ENCODE measurements around the gene TCIRG1.

TCIRG1 gene

GRCh38 chr11:68066742-68067141 lies 27.9 kb downstream of the TCIRG1 start:
- Histone ChIP-seq H3K4me1 (ENCODE audit: control insufficient read depth in 1 of 2, insufficient read depth in 1 of 2, low read depth in 1 of 2, low read length in 1 of 2) (peaks cover 21 to 22% of the 10 kb centered on the region in 2 experiments), H3K27me3 (no peaks in the 10 kb centered on the region), H3K36me3 (peaks cover 56% of the 10 kb centered on the region), H3K4me3 (ENCODE audit: low read depth in 1 of 2, low read length in 1 of 2) (no peak overlapping the region), H3K27ac (no peak overlapping the region), H3K9me3 (no peaks in the 10 kb centered on the region)
- TF ChIP-seq CTCF (IDR thresholded peaks at IDR 0.05): no peak

- TF ChIP-seq CTCF (IDR thresholded peaks at IDR 0.05): no peak
Observed at GRCh38 chr11:68067991-68068390, 29.2 kb downstream of the TCIRG1 start.

GRCh38 chr11:68071281-68072048 lies 32.6 kb downstream of the TCIRG1 start:
- Histone ChIP-seq H3K4me3 (ENCODE audit: low read depth in 1 of 2, low read length in 1 of 2) (no peak overlapping the region), H3K27me3 (no peaks in the 10 kb centered on the region), H3K36me3 (peaks cover 45% of the 10 kb centered on the region), H3K4me1 (ENCODE audit: control insufficient read depth in 1 of 2, insufficient read depth in 1 of 2, low read depth in 1 of 2, low read length in 1 of 2) (peaks cover 9 to 10% of the 10 kb centered on the region in 2 experiments), H3K9me3 (no peaks in the 10 kb centered on the region), H3K27ac (peak overlapping the region; percentile 70)
- TF ChIP-seq CTCF (IDR thresholded peaks at IDR 0.05): no peak

More at GRCh38 chr11:68067991-68068390, 29.2 kb downstream of the TCIRG1 start:
- Histone ChIP-seq H3K4me1 (ENCODE audit: control insufficient read depth in 1 of 2, insufficient read depth in 1 of 2, low read depth in 1 of 2, low read length in 1 of 2) (peaks cover 22% of the 10 kb centered on the region in 2 experiments), H3K9me3 (no peaks in the 10 kb centered on the region), H3K27me3 (no peaks in the 10 kb centered on the region), H3K36me3 (peaks cover 51% of the 10 kb centered on the region), H3K27ac (no peak overlapping the region), H3K4me3 (ENCODE audit: low read depth in 1 of 2, low read length in 1 of 2) (no peak overlapping the region)

DNA sequence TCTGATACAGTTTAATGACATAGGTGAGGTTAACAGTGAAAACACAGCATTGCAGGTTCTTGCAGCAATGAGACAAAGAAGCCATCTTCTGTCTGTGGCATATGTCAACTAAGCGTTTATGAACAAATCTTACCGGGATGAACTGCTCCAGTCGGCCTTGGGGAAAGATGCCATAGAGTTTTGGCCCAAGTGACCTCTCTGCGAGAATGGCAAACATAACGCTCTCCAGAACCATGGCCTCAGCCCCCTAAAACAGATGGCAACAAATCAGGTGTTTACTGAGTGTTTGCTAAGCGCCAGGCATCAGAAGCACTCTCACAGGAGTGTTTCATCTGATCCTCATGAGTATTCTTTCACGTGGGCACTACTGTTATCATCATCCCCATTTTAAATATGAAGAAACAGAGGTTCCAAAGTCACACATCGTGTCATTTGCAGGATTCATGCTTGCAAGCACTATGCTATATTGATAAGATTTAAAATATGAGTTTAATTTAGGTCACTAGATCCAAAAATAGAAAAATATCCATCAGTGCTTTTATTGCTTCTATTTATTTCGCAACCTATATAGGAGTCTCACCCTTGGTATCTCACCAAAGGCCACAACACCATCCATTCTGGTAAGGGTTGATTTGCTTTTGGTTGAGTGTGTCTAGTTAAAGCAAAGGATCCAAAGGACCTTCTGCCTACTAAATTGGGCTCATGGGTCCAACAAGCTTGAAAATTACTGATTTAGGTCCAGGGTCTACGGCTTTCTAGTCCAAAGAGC lies 35.9 kb downstream of the TCIRG1 start:
- Histone ChIP-seq H3K27ac (no peak overlapping the region), H3K36me3 (peaks cover 15% of the 10 kb centered on the region), H3K4me3 (ENCODE audit: low read depth in 1 of 2, low read length in 1 of 2) (no peak overlapping the region), H3K9me3 (no peaks in the 10 kb centered on the region), H3K4me1 (ENCODE audit: control insufficient read depth in 1 of 2, insufficient read depth in 1 of 2, low read depth in 1 of 2, low read length in 1 of 2) (peaks cover 9 to 10% of the 10 kb centered on the region in 2 experiments), H3K27me3 (no peaks in the 10 kb centered on the region)
- TF ChIP-seq CTCF (IDR thresholded peaks at IDR 0.05): no peak

DNA sequence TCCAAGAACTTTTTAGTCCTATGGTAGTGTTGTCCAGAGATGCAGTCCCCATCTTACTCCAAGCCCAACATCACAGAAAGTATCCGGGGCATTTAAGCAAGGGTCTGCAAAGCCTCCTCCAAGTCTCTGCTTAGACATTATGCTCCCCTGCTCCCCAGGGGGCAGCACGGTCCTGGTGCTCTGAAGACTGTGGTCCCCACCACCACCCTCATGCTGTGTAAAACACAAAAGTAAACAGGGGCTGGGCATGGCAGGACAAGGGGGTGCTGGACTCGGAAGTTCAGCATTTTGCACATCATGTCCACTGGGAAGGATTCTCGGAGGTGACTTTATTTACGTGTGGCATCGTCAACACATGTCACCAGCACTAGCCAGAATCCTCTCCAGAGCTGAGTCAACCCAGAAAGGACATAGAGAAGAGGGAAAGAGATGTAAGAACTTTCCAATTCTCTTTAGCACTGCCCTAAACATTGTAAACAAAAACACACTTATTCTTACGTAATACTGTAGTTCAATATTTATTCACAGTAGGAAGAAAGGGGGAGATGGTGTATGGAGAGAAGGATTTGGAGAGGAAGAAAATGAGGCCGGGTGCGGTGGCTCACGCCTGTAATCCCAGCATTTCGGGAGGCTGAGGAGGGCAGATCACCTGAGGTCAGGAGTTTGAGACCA lies 37.7 kb downstream of the TCIRG1 start:
- H3K4me3 ChIP-seq (ENCODE audit: low read depth in 1 of 2, low read length in 1 of 2): no peak overlapping the region
- peaks cover 2 to 3% of the 10 kb centered on the region in 2 experiments for H3K4me1 ChIP-seq (ENCODE audit: control insufficient read depth in 1 of 2, insufficient read depth in 1 of 2, low read depth in 1 of 2, low read length in 1 of 2)
- H3K27me3 ChIP-seq: no peaks in the 10 kb centered on the region
- TF ChIP-seq CTCF (IDR thresholded peaks at IDR 0.05): no peak
- H3K27ac ChIP-seq: no peak overlapping the region
- no peaks in the 10 kb centered on the region for H3K9me3 ChIP-seq
- H3K36me3 ChIP-seq: peaks cover 18% of the 10 kb centered on the region
